ENCODE measurements around the gene GATA6.
A peak's percentile ranks its signal among the peaks of the same experiment; 100 is the strongest.

The GATA6 gene

DNA sequence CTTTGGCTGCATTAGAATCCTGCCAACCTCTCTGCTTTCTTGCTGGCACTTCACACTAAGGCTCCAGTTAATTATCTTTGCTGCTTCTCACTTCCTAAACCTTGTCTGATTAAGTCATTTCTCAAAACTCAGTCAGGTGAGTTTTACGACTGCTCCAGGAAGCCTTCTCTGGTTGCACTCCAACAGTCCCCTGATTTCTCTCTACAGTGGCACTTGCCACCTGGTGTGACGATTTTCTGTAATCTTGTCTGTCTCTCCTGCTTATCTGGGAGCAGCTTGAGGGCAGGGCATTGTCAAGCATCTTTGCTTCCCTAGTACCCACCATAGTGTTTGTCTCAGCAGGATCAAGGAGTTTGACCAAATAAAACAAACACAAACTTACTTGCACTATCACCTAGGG lies 10.4 kb upstream of the GATA6 start:
- Histone ChIP-seq H3K9ac (ENCODE audit: low read depth, low read length) (no peak overlapping the region), H3K4me1 (ENCODE audit: insufficient read depth, low read length) (no peaks in the 10 kb centered on the region), H3K36me3 (ENCODE audit: insufficient read depth, low read length) (no peaks in the 10 kb centered on the region), H3K9me3 (ENCODE audit: control insufficient read depth, insufficient read depth, low read length) (no peaks in the 10 kb centered on the region)

DNA sequence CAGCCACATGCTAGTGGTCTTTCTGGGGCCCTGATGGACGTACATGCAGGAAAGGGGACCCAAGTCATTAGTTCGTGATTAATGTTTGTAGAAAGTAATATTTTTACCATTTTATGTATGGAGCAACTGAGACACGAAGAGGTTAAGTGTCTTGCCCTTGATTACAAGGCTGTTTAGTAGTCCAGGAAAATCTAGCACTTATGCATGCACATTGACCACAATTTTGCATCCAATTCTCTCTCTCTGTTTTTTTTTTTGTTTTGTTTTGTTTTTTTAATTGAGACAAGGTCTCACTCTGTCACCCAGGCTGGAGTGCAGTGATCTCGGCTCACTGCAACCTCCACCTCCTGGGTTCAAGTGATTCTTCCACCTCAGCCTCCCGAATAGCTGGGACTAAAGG lies 8.3 kb upstream of the GATA6 start:
- H3K36me3 ChIP-seq (ENCODE audit: insufficient read depth, low read length): no peaks in the 10 kb centered on the region
- no peaks in the 10 kb centered on the region for H3K4me1 ChIP-seq (ENCODE audit: insufficient read depth, low read length)
- no peaks in the 10 kb centered on the region for H3K9me3 ChIP-seq (ENCODE audit: control insufficient read depth, insufficient read depth, low read length)
- H3K9ac ChIP-seq (ENCODE audit: low read depth, low read length): no peak overlapping the region

- Histone ChIP-seq H3K9ac (ENCODE audit: low read depth, low read length) (no peak overlapping the region), H3K9me3 (ENCODE audit: control insufficient read depth, insufficient read depth, low read length) (no peaks in the 10 kb centered on the region), H3K4me1 (ENCODE audit: insufficient read depth, low read length) (no peaks in the 10 kb centered on the region; the same call in 1 of the 2 replicates), H3K36me3 (ENCODE audit: insufficient read depth, low read length) (no peaks in the 10 kb centered on the region)
Measured at GRCh38 chr18:22163416-22164161, 5.8 kb upstream of the GATA6 start.

GRCh38 chr18:22164337-22165048 lies 4.9 kb upstream of the GATA6 start:
- Histone ChIP-seq H3K4me1 (ENCODE audit: insufficient read depth, low read length) (no peaks in the 10 kb centered on the region; the same call in 1 of the 2 replicates), H3K36me3 (ENCODE audit: insufficient read depth, low read length) (no peaks in the 10 kb centered on the region), H3K9ac (ENCODE audit: low read depth, low read length) (peak overlapping the region; percentile 57; the same call in 1 of the 2 replicates), H3K9me3 (ENCODE audit: control insufficient read depth, insufficient read depth, low read length) (no peaks in the 10 kb centered on the region)

DNA sequence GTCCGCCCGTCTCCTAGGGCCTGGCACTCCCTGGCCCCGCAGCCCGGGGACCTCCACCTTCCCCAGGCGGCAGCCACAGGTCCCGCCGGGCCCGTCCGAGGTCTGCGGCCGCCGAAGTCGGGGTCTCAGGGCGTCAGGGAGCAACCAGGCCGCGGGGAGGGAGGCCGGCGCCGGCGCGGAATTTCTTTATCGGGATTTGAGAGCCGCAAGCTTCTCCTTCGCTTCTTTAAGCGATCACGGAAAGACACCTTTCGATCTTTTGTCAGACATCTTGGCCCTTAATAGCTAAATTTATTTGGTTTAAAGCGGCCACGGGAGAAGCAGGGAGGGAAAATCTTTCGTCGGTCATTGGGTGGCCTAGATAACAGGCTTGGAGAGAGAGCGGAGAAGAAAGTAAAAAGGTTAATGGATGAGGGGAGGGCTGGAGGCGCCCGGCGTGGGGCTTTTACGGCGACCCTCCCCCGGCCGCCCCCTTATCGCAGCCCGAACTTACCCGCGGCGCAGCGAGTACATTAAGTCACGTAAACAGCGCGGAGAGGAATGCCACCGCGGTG lies 4.3 kb upstream of the GATA6 start:
- Histone ChIP-seq H3K9me3 (ENCODE audit: control insufficient read depth, insufficient read depth, low read length) (no peaks in the 10 kb centered on the region), H3K9ac (ENCODE audit: low read depth, low read length) (peak overlapping the region; percentile 57; the same call in 1 of the 2 replicates), H3K4me1 (ENCODE audit: insufficient read depth, low read length) (no peaks in the 10 kb centered on the region; the same call in 1 of the 2 replicates), H3K36me3 (ENCODE audit: insufficient read depth, low read length) (no peaks in the 10 kb centered on the region)

GRCh38 chr18:22165603-22166068 lies 3.8 kb upstream of the GATA6 start:
- Histone ChIP-seq H3K9ac (ENCODE audit: low read depth, low read length) (peak overlapping the region; percentile 57; the same call in 1 of the 2 replicates), H3K36me3 (ENCODE audit: insufficient read depth, low read length) (no peaks in the 10 kb centered on the region), H3K9me3 (ENCODE audit: control insufficient read depth, insufficient read depth, low read length) (no peaks in the 10 kb centered on the region), H3K4me1 (ENCODE audit: insufficient read depth, low read length) (no peaks in the 10 kb centered on the region; the same call in 1 of the 2 replicates)

GRCh38 chr18:22166069-22166950 lies 3.1 kb upstream of the GATA6 start:
- peak overlapping the region; percentile 57; the same call in 1 of the 2 replicates for H3K9ac ChIP-seq (ENCODE audit: low read depth, low read length)
- no peaks in the 10 kb centered on the region; the same call in 1 of the 2 replicates for H3K4me1 ChIP-seq (ENCODE audit: insufficient read depth, low read length)
- H3K36me3 ChIP-seq (ENCODE audit: insufficient read depth, low read length): no peaks in the 10 kb centered on the region
- no peaks in the 10 kb centered on the region for H3K9me3 ChIP-seq (ENCODE audit: control insufficient read depth, insufficient read depth, low read length)

- Histone ChIP-seq H3K36me3 (ENCODE audit: insufficient read depth, low read length) (no peaks in the 10 kb centered on the region), H3K4me1 (ENCODE audit: insufficient read depth, low read length) (no peaks in the 10 kb centered on the region; the same call in 1 of the 2 replicates), H3K9me3 (ENCODE audit: control insufficient read depth, insufficient read depth, low read length) (no peaks in the 10 kb centered on the region), H3K9ac (ENCODE audit: low read depth, low read length) (peak overlapping the region; percentile 31; the same call in 1 of the 2 replicates)
Measured at GRCh38 chr18:22167091-22167470, 2.3 kb upstream of the GATA6 start.

- H3K4me1 ChIP-seq (ENCODE audit: insufficient read depth, low read length): no peaks in the 10 kb centered on the region; the same call in 1 of the 2 replicates
- no peaks in the 10 kb centered on the region for H3K36me3 ChIP-seq (ENCODE audit: insufficient read depth, low read length)
- peak overlapping the region; percentile 31; the same call in 1 of the 2 replicates for H3K9ac ChIP-seq (ENCODE audit: low read depth, low read length)
- no peaks in the 10 kb centered on the region for H3K9me3 ChIP-seq (ENCODE audit: control insufficient read depth, insufficient read depth, low read length)
Measured at GRCh38 chr18:22167471-22168241, 1.7 kb upstream of the GATA6 start.

DNA sequence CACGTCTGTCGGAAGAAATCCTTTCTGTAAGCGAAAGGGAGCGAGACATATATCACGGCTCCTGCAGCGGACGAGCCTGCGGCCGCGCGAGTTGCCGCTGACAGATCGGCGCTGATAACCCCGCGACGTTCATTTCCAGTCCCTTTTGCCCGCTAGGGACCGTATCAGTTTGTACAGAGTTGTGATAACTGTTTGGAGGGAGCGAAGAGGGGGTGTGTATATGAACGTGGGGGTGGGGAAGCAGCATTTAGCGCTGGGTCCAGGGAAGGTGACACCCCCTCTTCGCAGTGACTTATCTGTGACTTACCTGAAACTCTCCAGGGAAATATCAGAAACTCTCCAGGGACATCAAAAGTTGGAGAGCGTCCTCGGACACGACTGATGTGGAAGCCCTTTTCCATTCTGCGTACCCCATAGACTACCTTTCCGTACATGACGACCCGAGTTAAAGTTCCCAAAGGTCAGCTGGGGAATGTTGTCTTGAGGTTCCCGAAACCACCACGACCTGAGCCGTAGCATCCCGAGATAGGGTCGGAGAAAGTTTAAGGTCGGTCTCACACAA lies 948 bp upstream of the GATA6 start:
- peak overlapping the region; percentile 31; the same call in 1 of the 2 replicates for H3K9ac ChIP-seq (ENCODE audit: low read depth, low read length)
- no peaks in the 10 kb centered on the region; the same call in 1 of the 2 replicates for H3K4me1 ChIP-seq (ENCODE audit: insufficient read depth, low read length)

GRCh38 chr18:22169889-22170420 lies 566 bp downstream of the GATA6 start:
- H3K9me3 ChIP-seq (ENCODE audit: control insufficient read depth, insufficient read depth, low read length): no peaks in the 10 kb centered on the region; the same call in 1 of the 2 replicates
- H3K4me1 ChIP-seq (ENCODE audit: insufficient read depth, low read length): peaks cover 5% of the 10 kb centered on the region
- H3K36me3 ChIP-seq (ENCODE audit: insufficient read depth, low read length): no peaks in the 10 kb centered on the region
- peak overlapping the region; percentile 76; the same call in 1 of the 2 replicates for H3K9ac ChIP-seq (ENCODE audit: low read depth, low read length)

More for the DNA sequence above, 948 bp upstream of the GATA6 start:
- Histone ChIP-seq H3K36me3 (ENCODE audit: insufficient read depth, low read length) (no peaks in the 10 kb centered on the region), H3K9me3 (ENCODE audit: control insufficient read depth, insufficient read depth, low read length) (no peaks in the 10 kb centered on the region)

- Histone ChIP-seq H3K9ac (ENCODE audit: low read depth, low read length) (peak overlapping the region; percentile 76; the same call in 1 of the 2 replicates), H3K4me1 (ENCODE audit: insufficient read depth, low read length) (peaks cover 5% of the 10 kb centered on the region), H3K9me3 (ENCODE audit: control insufficient read depth, insufficient read depth, low read length) (no peaks in the 10 kb centered on the region; the same call in 1 of the 2 replicates), H3K36me3 (ENCODE audit: insufficient read depth, low read length) (no peaks in the 10 kb centered on the region)
Measured at GRCh38 chr18:22170421-22171257, 1.2 kb downstream of the GATA6 start.

Measured in ES-I3 (cell line).